Measurements from ENCODE around the gene KDM1B.
A peak's percentile ranks its signal among the peaks of the same experiment; 100 is the strongest.
"Not testable (repeated sequence)": the region's sequence is repeated elsewhere in the genome, so short reads cannot be mapped to it uniquely, and the experiment has no call there.

The KDM1B gene

GRCh38 chr6:18155150-18155863, at the start of gene KDM1B:
TSS of gene KDM1B (plus strand) at chr6:18155422. CDS start at chr6:18159896, 4,474 bp downstream.
- DNase-seq: peak; percentile 99

- DNase-seq: no peak
Measured at GRCh38 chr6:18107061-18107460, 48.2 kb upstream of the KDM1B start.

GRCh38 chr6:18110162-18110561, 45.1 kb upstream of the KDM1B start:
- DNase-seq: no peak

GRCh38 chr6:18115356-18115755, 39.9 kb upstream of the KDM1B start:
- DNase-seq: no peak

- DNase-seq: no peak
Measured at GRCh38 chr6:18117136-18117535, 38.1 kb upstream of the KDM1B start.

GRCh38 chr6:18118330-18118729, 36.9 kb upstream of the KDM1B start:
- no peak for DNase-seq

GRCh38 chr6:18119236-18119635, 36.0 kb upstream of the KDM1B start:
- no peak for DNase-seq

- no peak for DNase-seq
Measured at GRCh38 chr6:18121580-18122127, 33.6 kb upstream of the KDM1B start.

- peak; percentile 89 for DNase-seq
Measured at GRCh38 chr6:18122128-18123093, 32.8 kb upstream of the KDM1B start, which contains the start of gene NHLRC1. TSS of gene NHLRC1 (minus strand) at chr6:18122677. CDS start at chr6:18122606, 71 bp downstream.

GRCh38 chr6:18126121-18126520, 29.1 kb upstream of the KDM1B start:
- DNase-seq: no peak

- no peak for DNase-seq
Measured at GRCh38 chr6:18132346-18132745, 22.9 kb upstream of the KDM1B start.

GRCh38 chr6:18135171-18135570, 20.1 kb upstream of the KDM1B start:
- no peak for DNase-seq

- DNase-seq: no peak
Measured at GRCh38 chr6:18136260-18136659, 19.0 kb upstream of the KDM1B start.

- no peak for DNase-seq
Measured at GRCh38 chr6:18138906-18139305, 16.3 kb upstream of the KDM1B start.

- DNase-seq: no peak
Measured at GRCh38 chr6:18139935-18140621, 15.1 kb upstream of the KDM1B start.

GRCh38 chr6:18141805-18142590, 13.2 kb upstream of the KDM1B start:
- DNase-seq: no peak

GRCh38 chr6:18142591-18142861, 12.7 kb upstream of the KDM1B start:
- no peak for DNase-seq

- DNase-seq: no peak
Measured at GRCh38 chr6:18147160-18147559, 8.1 kb upstream of the KDM1B start.

GRCh38 chr6:18147616-18148015, 7.6 kb upstream of the KDM1B start:
- no peak for DNase-seq

GRCh38 chr6:18148304-18149025, 6.8 kb upstream of the KDM1B start:
- peak; percentile 60 for DNase-seq

GRCh38 chr6:18151391-18151790, 3.8 kb upstream of the KDM1B start:
- DNase-seq: not testable (repeated sequence)

- no peak for DNase-seq
Measured at GRCh38 chr6:18151801-18152200, 3.4 kb upstream of the KDM1B start.
